WTC11 (cell line): ENCODE data around the gene EN2. TPM values are rescaled to one million over a fixed set of nuclear protein-coding genes. Genes with fewer than 3 reads are reported as not detected.

Experiments used
- ATAC-seq: fragments of 200-7000 bp; cut with Tn5 transposase; 2 replicates; pipeline ENCODE4 v1.10.0; 2021; ENCODE audit warnings: mild to moderate bottlenecking, moderate library complexity
- CTCF ChIA-PET: fragments of 300-600 bp; sonication (Branson Sonifier 250); formaldehyde crosslinking; loops from one replicate; lab custom pipeline; 2021; ENCODE audit warnings: antibody characterized with exemption; lab: Charles Lee
- POLR2A ChIA-PET: fragments of 350-600 bp; sonication (Branson Sonifier 250); formaldehyde crosslinking; loops from one replicate; lab custom pipeline; 2021; ENCODE audit warnings: antibody characterized with exemption; lab: Charles Lee
- DNase-seq: peaks from one replicate; pipeline ENCODE4 v3.0.0; 2021; ENCODE audit warnings: low spot score
- H3K27ac Mint-ChIP-seq: 2 replicates; pipeline ENCODE4 v1.8.0; 2021; ENCODE audit warnings: mixed read lengths
- H3K27me3 Mint-ChIP-seq: 2 replicates; pipeline ENCODE4 v1.8.0; 2021; ENCODE audit warnings: low read depth, mild to moderate bottlenecking, moderate library complexity, mixed read lengths
- H3K36me3 Mint-ChIP-seq: 2 replicates; pipeline ENCODE4 v1.8.0; 2021; ENCODE audit warnings: mixed read lengths
- H3K4me1 Mint-ChIP-seq: 2 replicates; pipeline ENCODE4 v1.8.0; 2022; ENCODE audit warnings: mixed read lengths
- H3K4me3 Mint-ChIP-seq: 2 replicates; pipeline ENCODE4 v1.8.0; 2021; ENCODE audit warnings: mild to moderate bottlenecking, moderate library complexity, mixed read lengths
- H3K9me3 Mint-ChIP-seq: 2 replicates; pipeline ENCODE4 v1.8.0; 2021; ENCODE audit warnings: mixed read lengths
- ATF1 ChIP-seq: sonication (generic); formaldehyde crosslinking; IDR thresholded peaks from 2 replicates; pipeline ENCODE4 v1.8.1; 2023; ENCODE audit warnings: mild to moderate bottlenecking, moderate library complexity, missing genetic modification reagents
- EMX1 ChIP-seq: fragments of 250-450 bp; sonication (Bioruptor Pico); IDR thresholded peaks from 2 replicates; pipeline ENCODE4 v1.8.0; 2021; ENCODE audit warnings: mild to moderate bottlenecking
- ESRRA ChIP-seq: sonication (generic); formaldehyde crosslinking; IDR thresholded peaks from 2 replicates; pipeline ENCODE4 v1.8.1; 2022; ENCODE audit warnings: mild to moderate bottlenecking, missing genetic modification reagents, borderline replicate concordance
- ETV6 ChIP-seq: sonication (generic); formaldehyde crosslinking; IDR thresholded peaks from 2 replicates; pipeline ENCODE4 v1.8.1; 2022; ENCODE audit warnings: mild to moderate bottlenecking, missing genetic modification reagents
- FOXP1 ChIP-seq: sonication (generic); formaldehyde crosslinking; IDR thresholded peaks from 2 replicates; pipeline ENCODE4 v1.8.0; 2022; ENCODE audit warnings: missing genetic modification reagents, mild to moderate bottlenecking, moderate library complexity, borderline replicate concordance
- IRF2 ChIP-seq: sonication (generic); formaldehyde crosslinking; IDR thresholded peaks from 2 replicates; pipeline ENCODE4 v1.8.0; 2022; ENCODE audit warnings: low read depth, missing genetic modification reagents, borderline replicate concordance
- NFATC4 ChIP-seq: fragments of 250-450 bp; sonication (Bioruptor Pico); IDR thresholded peaks from 2 replicates; pipeline ENCODE4 v1.9.0; 2021; ENCODE audit warnings: mild to moderate bottlenecking
- NFYB ChIP-seq: sonication (generic); formaldehyde crosslinking; conservative IDR thresholded peaks from 2 replicates; pipeline ENCODE4 v1.8.0; 2022; ENCODE audit warnings: low read depth, missing genetic modification reagents
- OVOL2 ChIP-seq: fragments of 250-450 bp; sonication (Bioruptor Pico); IDR thresholded peaks from 2 replicates; pipeline ENCODE4 v1.9.0; 2021; ENCODE audit warnings: mild to moderate bottlenecking, borderline replicate concordance
- RELA ChIP-seq: sonication (generic); formaldehyde crosslinking; IDR thresholded peaks from 2 replicates; pipeline ENCODE4 v1.8.1; 2022; ENCODE audit warnings: missing genetic modification reagents, mild to moderate bottlenecking, borderline replicate concordance
- ZNF138 ChIP-seq: sonication (generic); formaldehyde crosslinking; conservative IDR thresholded peaks from 2 replicates; pipeline ENCODE4 v1.8.1; 2022; ENCODE audit warnings: mild to moderate bottlenecking, moderate library complexity, missing genetic modification reagents
- ZNF423 ChIP-seq: fragments of 250-450 bp; sonication (Bioruptor Pico); IDR thresholded peaks from 2 replicates; pipeline ENCODE4 v2.1.2; 2022; ENCODE audit warnings: mild to moderate bottlenecking, moderate library complexity
- ZNF671 ChIP-seq: fragments of 250-450 bp; sonication (Bioruptor Pico); IDR thresholded peaks from 2 replicates; pipeline ENCODE4 v1.8.0; 2021; ENCODE audit warnings: mild to moderate bottlenecking
- total RNA-seq: library from RNA; stranded (reverse); gene quantifications from 3 replicates; pipeline ENCODE4 v1.2.3, GENCODE V29; 2021
- TF ChIP-seq, protein P1 (sequence below): sonication (generic); formaldehyde crosslinking; IDR thresholded peaks from 2 replicates; pipeline ENCODE4 v1.8.1; 2022; ENCODE audit warnings: mild to moderate bottlenecking, missing genetic modification reagents, moderate library complexity, borderline replicate concordance
- TF ChIP-seq, protein P2 (sequence below): sonication (generic); formaldehyde crosslinking; IDR thresholded peaks from 2 replicates; pipeline ENCODE4 v1.8.1; 2023; ENCODE audit warnings: mild to moderate bottlenecking, missing genetic modification reagents, moderate library complexity
- TF ChIP-seq, protein P3 (sequence below): sonication (generic); formaldehyde crosslinking; IDR thresholded peaks from 2 replicates; pipeline ENCODE4 v1.8.1; 2022; ENCODE audit warnings: low read depth, missing genetic modification reagents, borderline replicate concordance
- TF ChIP-seq, protein P4 (sequence below): sonication (generic); formaldehyde crosslinking; IDR thresholded peaks from 2 replicates; pipeline ENCODE4 v1.8.1; 2023; ENCODE audit warnings: mild to moderate bottlenecking, missing genetic modification reagents, moderate library complexity
- TF ChIP-seq, protein P5 (sequence below): sonication (generic); formaldehyde crosslinking; IDR thresholded peaks from 2 replicates; pipeline ENCODE4 v1.8.1; 2023; ENCODE audit warnings: mild to moderate bottlenecking, moderate library complexity, missing genetic modification reagents
- TF ChIP-seq, protein P6 (sequence below): sonication (generic); formaldehyde crosslinking; IDR thresholded peaks from 2 replicates; pipeline ENCODE4 v1.8.1; 2023; ENCODE audit warnings: mild to moderate bottlenecking, missing genetic modification reagents

EN2 gene
- total RNA-seq, 1 experiment from 2014 or later = not detected

DNA sequence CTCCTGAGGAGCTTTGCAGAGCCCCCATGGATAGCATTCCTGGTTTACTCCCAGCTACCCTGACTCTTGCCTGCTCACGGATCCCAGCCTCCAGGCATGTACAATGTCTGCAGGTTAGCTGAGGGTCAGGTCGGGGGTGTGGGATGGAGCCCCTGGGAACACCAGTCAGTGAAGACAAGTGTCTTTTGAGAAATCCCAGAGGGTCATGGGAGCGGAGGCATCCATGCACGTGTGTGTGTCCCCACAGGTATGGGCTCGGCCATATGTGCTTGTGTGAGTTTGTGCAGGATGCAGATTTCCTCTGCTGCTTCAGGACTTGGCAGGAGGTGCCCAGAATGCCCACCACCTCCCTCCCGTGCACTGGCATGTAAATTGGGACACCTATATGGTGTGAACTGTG, 28.3 kb upstream of the EN2 start:
- H3K27me3 Mint-ChIP-seq = peaks cover 5% of the 10 kb centered on the region
- TF ChIP-seq OVOL2 (CRISPR knock-in tag) (no peak), NFYB (CRISPR knock-in tag) (no peak)
- CTCF ChIA-PET = no interaction called here
- H3K9me3 Mint-ChIP-seq = 0 out of 2 replicates have a peak, but pooled peaks cover 4% of the 10 kb centered on the region
- H3K4me1 Mint-ChIP-seq = no peaks in the 10 kb centered on the region
- ATAC-seq (no peak), DNase-seq (no peak)
- POLR2A ChIA-PET = no interaction called here
- H3K27ac Mint-ChIP-seq = no peak overlapping the region
- H3K4me3 Mint-ChIP-seq = no peak overlapping the region
- no peaks in the 10 kb centered on the region for H3K36me3 Mint-ChIP-seq

DNA sequence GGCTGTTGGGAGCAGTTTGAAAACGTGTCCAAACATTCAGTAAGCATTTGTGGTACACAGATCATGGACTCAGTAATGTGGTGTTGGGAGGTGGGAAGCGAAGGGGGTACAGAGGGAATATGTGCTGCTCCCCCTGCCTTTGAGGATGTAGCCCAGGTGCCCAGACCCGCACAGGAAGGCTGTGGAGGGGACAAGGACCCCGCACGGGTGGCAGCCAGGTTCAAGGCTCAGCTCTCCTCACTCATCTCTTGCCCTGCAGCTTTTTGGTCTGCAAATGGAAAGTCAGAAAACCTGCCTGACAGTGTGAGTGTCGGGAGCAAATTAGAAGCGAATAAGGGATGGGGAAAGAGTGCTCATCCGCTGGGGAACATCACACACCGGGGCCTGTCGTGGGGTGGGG, 27.3 kb upstream of the EN2 start:
- TF ChIP-seq NFATC4 (CRISPR knock-in tag) = no peak
- TF ChIP-seq, protein P1, sequence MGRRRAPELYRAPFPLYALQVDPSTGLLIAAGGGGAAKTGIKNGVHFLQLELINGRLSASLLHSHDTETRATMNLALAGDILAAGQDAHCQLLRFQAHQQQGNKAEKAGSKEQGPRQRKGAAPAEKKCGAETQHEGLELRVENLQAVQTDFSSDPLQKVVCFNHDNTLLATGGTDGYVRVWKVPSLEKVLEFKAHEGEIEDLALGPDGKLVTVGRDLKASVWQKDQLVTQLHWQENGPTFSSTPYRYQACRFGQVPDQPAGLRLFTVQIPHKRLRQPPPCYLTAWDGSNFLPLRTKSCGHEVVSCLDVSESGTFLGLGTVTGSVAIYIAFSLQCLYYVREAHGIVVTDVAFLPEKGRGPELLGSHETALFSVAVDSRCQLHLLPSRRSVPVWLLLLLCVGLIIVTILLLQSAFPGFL (CRISPR knock-in tag) = no peak
- TF ChIP-seq ZNF138 (CRISPR knock-in tag) = no peak
- TF ChIP-seq IRF2 (CRISPR knock-in tag) = no peak
- no peak for TF ChIP-seq ZNF423
- no peak for TF ChIP-seq ATF1 (CRISPR knock-in tag)
- no peak for TF ChIP-seq ETV6 (CRISPR knock-in tag)
- TF ChIP-seq ZNF671 (CRISPR knock-in tag) = no peak
- no peak for TF ChIP-seq ESRRA (CRISPR knock-in tag)
- TF ChIP-seq, protein P2, sequence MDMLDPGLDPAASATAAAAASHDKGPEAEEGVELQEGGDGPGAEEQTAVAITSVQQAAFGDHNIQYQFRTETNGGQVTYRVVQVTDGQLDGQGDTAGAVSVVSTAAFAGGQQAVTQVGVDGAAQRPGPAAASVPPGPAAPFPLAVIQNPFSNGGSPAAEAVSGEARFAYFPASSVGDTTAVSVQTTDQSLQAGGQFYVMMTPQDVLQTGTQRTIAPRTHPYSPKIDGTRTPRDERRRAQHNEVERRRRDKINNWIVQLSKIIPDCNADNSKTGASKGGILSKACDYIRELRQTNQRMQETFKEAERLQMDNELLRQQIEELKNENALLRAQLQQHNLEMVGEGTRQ (CRISPR knock-in tag) = no peak
- no peak for TF ChIP-seq FOXP1
- TF ChIP-seq, protein P3, sequence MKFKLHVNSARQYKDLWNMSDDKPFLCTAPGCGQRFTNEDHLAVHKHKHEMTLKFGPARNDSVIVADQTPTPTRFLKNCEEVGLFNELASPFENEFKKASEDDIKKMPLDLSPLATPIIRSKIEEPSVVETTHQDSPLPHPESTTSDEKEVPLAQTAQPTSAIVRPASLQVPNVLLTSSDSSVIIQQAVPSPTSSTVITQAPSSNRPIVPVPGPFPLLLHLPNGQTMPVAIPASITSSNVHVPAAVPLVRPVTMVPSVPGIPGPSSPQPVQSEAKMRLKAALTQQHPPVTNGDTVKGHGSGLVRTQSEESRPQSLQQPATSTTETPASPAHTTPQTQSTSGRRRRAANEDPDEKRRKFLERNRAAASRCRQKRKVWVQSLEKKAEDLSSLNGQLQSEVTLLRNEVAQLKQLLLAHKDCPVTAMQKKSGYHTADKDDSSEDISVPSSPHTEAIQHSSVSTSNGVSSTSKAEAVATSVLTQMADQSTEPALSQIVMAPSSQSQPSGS (CRISPR knock-in tag) = no peak
- TF ChIP-seq, protein P4, sequence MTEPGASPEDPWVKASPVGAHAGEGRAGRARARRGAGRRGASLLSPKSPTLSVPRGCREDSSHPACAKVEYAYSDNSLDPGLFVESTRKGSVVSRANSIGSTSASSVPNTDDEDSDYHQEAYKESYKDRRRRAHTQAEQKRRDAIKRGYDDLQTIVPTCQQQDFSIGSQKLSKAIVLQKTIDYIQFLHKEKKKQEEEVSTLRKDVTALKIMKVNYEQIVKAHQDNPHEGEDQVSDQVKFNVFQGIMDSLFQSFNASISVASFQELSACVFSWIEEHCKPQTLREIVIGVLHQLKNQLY (CRISPR knock-in tag) = no peak
- TF ChIP-seq, protein P5, sequence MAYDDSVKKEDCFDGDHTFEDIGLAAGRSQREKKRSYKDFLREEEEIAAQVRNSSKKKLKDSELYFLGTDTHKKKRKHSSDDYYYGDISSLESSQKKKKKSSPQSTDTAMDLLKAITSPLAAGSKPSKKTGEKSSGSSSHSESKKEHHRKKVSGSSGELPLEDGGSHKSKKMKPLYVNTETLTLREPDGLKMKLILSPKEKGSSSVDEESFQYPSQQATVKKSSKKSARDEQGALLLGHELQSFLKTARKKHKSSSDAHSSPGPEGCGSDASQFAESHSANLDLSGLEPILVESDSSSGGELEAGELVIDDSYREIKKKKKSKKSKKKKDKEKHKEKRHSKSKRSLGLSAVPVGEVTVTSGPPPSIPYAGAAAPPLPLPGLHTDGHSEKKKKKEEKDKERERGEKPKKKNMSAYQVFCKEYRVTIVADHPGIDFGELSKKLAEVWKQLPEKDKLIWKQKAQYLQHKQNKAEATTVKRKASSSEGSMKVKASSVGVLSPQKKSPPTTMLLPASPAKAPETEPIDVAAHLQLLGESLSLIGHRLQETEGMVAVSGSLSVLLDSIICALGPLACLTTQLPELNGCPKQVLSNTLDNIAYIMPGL = no peak
- TF ChIP-seq, protein P6, sequence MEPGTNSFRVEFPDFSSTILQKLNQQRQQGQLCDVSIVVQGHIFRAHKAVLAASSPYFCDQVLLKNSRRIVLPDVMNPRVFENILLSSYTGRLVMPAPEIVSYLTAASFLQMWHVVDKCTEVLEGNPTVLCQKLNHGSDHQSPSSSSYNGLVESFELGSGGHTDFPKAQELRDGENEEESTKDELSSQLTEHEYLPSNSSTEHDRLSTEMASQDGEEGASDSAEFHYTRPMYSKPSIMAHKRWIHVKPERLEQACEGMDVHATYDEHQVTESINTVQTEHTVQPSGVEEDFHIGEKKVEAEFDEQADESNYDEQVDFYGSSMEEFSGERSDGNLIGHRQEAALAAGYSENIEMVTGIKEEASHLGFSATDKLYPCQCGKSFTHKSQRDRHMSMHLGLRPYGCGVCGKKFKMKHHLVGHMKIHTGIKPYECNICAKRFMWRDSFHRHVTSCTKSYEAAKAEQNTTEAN (CRISPR knock-in tag) = no peak
- TF ChIP-seq EMX1 (CRISPR knock-in tag) = no peak
- TF ChIP-seq OVOL2 (CRISPR knock-in tag) = no peak
- no peak for TF ChIP-seq RELA
- no peaks in the 10 kb centered on the region for H3K4me1 Mint-ChIP-seq
- no peak overlapping the region for H3K27ac Mint-ChIP-seq
- ChIA-PET CTCF (no interaction called here), POLR2A (no interaction called here)
- DNase-seq (no peak), ATAC-seq (no peak)
- H3K9me3 Mint-ChIP-seq = 0 out of 2 replicates have a peak, but pooled peaks cover 4% of the 10 kb centered on the region
- H3K4me3 Mint-ChIP-seq = no peak overlapping the region
- H3K36me3 Mint-ChIP-seq = no peaks in the 10 kb centered on the region
- peaks cover 5% of the 10 kb centered on the region for H3K27me3 Mint-ChIP-seq
